Skin epidermis (tissue), 12 donors: Measurements from ENCODE around the gene RPA1.
"Not testable (repeated sequence)": the region's sequence is repeated elsewhere in the genome, so short reads cannot be mapped to it uniquely, and the experiment has no call there.

ENCODE experiments used
- H3K27ac ChIP-seq, 21 experiments: fragments of 200-600 bp; sonication (generic) in 11 of 21; one replicate each; pipeline ENCODE4 v1.5.0; 2020; ENCODE audit warnings: mild to moderate bottlenecking in 3 of 21, inconsistent platforms in 2 of 21, moderate library complexity in 2 of 21
- H3K4me3 ChIP-seq, 7 experiments: fragments of 200-600 bp; sonication (generic) in 2 of 7; one replicate each; pipeline ENCODE4 v1.5.0; 2020; ENCODE audit warnings: inconsistent platforms in 2 of 7, mild to moderate bottlenecking in 2 of 7, moderate library complexity in 1 of 7

Gene RPA1

DNA sequence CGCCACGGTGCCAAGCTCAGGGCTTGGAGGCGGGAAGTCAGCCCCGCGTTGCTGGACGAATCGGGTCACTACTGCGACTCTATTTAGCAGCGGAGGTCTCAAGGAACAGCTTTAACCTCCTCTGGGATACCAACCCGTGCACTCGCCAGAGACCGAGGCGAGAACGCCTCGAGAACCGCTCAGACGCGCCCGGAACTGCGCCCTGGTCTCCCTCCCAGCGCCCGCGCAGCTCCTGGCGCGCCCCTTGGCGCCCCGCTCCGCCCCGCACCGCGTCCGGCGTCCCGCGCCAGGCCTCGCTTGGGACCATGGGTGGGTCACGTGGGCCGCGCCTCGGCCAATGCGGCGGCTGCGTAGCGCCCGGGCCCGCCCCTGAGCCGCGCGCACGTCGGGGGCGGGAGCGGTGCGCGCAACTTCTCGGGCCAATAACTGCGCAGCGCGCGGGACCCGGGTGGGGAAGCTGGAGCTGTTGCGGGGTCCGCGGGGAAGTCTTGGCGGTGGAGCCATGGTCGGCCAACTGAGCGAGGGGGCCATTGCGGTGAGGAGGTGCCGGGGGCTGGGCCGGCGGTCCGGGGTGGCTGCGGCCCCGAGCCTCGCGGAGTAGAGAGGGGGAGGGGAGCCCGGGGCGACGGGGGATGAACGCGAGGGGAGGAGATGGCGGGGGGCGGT, at the start of gene RPA1, which contains the start of gene SMYD4:
Gene RPA1, plus strand, starts transcription at position 414 of the 666 bp plus-strand sequence. Its CDS starts 89 bp downstream, at position 503.
Gene SMYD4, minus strand, starts transcription at position 311 of the 666 bp plus-strand sequence. CDS start 1,908 bp downstream, outside the sequence.
- Histone ChIP-seq H3K27ac (peak within 1 kb of the TSS; percentile 18 to 90 (median 85)), H3K4me3 (peak within 1 kb of the TSS; percentile 62 to 96 (median 86))

DNA sequence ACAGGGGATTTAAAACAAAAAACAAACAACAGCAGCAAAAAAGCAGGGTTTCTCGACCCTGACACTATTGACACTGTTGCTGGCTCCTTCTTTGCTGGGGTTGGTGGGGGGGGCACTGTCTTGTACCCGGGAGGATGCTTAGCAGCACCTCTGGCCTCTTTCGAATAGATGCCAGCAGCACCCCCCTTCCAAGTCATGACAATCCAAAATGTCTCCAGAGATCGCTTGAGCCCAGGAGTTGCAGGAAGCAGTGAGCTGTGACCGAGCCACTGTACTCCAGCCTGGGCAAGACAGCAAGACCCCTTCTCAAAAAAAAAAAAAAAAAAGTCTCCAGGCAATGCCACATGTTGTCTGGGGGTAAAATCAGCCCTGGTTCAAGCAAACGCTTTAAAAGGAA, 47.6 kb upstream of the RPA1 start:
- H3K4me3 ChIP-seq, result no peak overlapping the region

DNA sequence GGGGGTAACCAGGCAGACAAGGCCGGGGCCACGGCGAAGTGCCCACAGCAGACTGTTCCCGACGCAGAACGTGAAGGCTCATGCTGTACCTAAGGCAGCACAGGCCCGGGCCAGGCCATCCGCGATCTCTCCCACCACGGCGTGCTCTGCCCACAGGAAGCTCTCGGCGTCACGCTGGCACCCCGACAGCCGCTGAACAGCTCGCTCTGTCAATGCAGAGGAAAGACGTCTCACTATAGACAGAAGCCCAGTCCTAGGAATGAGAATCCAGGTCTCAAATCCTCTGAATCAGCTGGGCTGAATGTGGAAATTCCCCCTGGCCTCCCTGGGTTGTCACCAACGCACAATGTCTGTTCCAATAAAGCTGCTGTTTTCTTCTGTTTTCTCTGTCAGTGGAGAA, 46.5 kb upstream of the RPA1 start:
- H3K4me3 ChIP-seq, result no peak overlapping the region

More for the DNA sequence above, 47.6 kb upstream of the RPA1 start:
- H3K27ac ChIP-seq, result peak overlapping the region in 20 of 21 experiments; percentile 9 to 98 (median 88)

DNA sequence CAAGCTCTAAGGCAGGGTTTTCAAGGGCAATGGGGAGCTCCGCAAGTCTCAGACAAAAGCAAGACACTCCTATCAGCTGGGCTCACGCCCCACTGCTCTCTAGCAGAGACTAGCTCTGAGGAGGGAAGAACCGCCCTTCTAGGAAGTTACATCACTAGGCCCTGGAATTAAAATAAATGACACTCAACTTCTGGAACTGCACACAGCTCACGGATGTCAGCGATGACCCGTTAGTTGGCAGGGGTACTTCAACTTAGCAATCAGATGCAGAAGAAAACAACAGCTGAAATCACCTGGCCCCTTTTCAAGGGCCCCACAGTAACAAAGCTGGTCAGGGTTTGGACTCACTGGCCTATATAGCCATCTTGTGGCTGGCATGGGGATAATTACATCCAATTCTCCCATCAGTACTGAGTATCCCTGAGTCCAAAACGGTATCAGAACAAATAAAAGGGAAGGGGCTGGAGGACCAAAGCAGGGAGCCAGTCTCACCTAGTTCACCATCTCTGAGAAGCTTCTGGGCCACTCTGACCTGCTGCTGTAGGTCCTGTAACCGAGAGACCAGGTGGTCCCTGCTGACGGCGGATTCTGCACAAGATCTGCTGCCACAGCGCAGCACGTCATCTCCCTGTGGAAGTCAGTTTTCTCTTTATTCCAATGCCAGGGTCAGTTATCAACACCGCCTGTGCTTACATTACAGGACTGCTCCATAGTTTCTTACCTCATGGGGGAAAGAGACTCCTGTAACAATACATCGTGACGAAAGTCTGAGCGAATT, 45.8 kb upstream of the RPA1 start:
- H3K4me3 ChIP-seq, result no peak overlapping the region
- peak overlapping the region; percentile 39 to 98 (median 88) for H3K27ac ChIP-seq

More for the DNA sequence above, 46.5 kb upstream of the RPA1 start:
- peak overlapping the region; percentile 39 to 98 (median 88) for H3K27ac ChIP-seq

DNA sequence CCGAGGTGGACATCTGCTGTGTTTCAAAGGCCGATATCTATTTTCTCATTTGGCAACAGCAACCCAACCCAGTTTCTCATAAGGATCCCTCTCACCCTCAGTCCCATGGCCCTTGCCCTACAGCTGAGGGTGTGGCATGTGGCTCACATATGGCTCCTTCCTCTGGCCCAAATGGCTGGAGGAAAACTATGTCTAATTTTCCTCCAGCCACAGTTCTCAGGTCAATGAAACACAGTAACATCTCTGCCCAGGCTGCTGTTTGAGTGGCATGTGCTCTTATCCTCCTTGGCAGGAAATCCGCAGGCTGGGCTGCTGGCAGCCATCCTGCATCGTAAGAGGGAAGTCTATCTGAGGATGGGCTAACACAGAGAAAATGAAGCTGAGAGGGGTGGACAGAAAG, 43.9 kb upstream of the RPA1 start:
- H3K27ac ChIP-seq, result peak overlapping the region in 12 of 21 experiments; percentile 13 to 80 (median 74)
- no peak overlapping the region for H3K4me3 ChIP-seq

DNA sequence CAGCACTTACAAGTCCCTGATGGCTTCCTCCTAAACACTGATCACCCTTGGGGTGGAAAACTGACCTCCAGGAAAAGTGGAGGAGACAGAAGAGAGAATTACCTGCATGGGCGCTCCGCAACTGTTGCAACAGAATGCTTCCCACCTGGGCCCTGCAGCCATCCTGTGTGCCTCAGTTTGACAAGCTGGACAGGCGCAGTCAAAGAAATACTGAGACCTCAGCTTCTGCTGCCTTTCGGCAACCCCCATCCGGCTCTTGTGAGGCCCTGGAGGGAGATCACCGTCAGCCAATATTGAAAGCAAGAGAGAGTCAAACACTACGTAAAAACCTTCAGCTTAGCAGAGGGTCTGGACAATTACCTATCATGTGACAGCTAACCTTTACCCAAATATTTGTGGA, 43.1 kb upstream of the RPA1 start:
- H3K27ac ChIP-seq, result peak overlapping the region in 15 of 21 experiments; percentile 13 to 80 (median 71)
- no peak overlapping the region for H3K4me3 ChIP-seq

DNA sequence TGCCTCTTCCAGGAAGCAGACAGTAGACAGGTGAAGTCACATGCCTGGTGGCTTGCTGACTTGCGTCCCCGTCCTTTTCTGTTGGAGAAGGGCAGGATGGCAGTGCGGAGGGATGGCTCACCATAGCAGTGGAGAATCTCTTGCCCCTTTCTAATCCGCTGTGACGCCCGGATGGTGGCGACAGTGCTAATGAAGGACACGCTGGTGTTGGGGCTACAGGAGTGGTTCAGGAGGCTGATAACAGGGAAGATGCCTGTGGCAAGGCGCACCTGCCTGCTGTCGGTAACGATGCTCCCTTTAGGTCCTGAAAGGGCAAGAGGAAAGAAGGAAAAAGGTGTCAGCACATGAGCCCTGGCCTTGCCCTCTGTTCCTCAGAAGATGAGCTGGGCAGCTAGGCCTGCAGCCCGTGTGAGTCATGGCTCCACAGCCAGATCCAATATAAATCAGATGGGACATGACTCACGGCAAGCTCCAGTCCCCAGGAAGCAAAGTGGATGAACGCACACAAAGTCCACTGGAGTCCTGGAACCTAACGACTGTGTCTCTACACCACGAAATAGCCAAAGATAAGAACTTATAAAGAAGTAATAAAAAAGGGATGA, 42.4 kb upstream of the RPA1 start:
- no peak overlapping the region for H3K4me3 ChIP-seq
- H3K27ac ChIP-seq, result peak overlapping the region in 18 of 21 experiments; percentile 13 to 80 (median 70)

DNA sequence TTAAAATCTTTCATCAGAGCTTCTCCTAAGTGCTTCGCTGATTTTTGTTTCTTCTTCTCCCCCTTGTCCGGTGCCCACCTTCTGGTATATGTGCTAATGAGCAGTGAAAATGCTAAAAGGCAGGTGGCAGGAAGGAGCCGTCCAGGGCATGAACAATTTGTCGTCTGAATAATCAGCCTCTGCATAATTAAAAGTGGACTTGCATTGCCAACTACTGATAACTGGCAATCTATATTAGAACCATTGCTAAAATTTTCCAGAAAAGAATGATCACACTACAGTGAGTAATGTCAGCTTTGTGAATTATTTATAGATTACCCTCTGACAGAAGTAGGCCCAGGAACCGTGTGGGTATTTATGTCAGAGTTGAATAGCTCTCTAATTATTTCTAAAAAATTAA, 39.9 kb upstream of the RPA1 start:
- Histone ChIP-seq H3K27ac (peak overlapping the region in 1 of 21 experiments; percentile 38), H3K4me3 (no peak overlapping the region)

DNA sequence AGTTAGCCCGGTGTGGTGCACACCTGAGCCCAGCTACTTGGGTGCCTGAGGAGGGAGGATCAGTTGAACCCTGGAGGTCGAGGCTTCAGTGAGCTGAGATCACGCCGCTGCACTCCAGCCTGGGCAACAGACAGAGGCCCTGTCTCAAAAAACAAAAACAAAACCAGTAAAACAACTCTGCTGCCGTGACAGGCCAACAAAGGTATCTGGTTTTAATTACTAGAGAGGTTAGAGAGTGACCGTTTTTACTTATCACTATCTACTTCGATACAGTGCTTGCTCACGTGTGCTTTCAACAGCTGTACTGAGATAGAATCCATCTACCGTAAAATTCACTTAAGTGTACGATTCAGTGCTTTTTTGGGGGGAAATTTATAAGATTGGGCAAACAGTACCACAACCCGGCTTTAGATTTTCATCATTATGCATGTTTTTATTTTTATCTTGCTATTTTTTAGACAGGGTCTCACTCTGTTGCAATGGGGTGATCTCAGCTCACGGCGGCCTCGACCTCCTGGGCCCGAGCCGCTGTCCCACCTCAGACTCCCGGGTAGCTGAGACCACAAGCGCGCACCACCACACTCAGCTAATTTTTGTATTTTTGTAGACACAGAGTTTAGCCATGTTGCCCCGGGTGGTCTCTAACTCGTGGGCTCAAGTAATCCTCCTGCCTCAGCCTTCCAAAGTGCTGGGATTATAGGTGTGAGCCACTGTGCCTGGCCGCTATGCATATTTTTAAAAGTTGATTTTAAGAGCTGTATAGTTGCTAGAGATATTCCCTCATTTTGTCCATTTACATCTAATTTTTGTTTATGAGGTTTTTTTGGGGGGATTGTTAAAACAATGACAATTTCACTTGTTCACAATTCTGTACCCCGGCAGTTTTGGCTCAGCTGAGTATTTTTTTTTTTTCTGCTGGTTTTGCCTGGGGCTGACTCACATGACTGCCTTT, 37.0 kb upstream of the RPA1 start:
- peak overlapping the region in 13 of 21 experiments; percentile 7 to 69 (median 28) for H3K27ac ChIP-seq
- no peak overlapping the region for H3K4me3 ChIP-seq

DNA sequence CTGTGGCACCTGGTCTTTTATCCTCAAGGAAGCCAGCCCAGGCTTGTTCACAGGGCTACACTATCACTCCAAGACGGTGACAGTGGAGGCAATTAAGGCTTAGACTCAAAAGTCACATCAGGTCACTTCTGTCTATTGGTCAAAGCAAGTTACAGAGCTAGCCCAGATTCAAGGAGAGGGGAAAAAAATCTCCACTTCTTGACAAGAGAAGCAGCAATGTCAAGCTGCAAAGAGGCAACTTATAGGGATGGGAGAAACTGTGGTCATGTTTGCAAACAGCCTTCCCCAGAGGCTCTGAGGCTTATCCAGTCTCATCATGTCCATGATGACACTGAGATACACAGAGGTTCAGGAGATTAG, 36.4 kb upstream of the RPA1 start:
- Histone ChIP-seq H3K27ac (peak overlapping the region in 7 of 21 experiments; percentile 7 to 69 (median 55)), H3K4me3 (no peak overlapping the region)

DNA sequence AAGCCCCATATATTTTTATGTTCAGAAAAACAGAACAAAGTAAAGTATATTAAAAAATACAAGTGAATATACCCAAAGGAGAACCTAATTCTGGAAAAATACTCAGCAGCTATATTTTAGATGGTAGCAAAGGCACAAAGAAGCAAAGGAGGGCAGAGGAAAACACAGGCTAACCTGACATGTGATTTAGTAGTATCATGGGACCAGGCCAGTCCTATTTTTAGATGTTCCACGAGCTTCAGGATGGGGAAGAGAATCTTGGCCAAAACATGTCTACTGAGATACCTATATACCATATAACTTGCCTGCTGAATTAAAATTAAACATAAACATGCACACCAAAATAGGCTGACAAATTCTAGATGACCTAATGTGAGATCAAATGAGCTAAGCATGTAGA, 33.0 kb upstream of the RPA1 start:
- no peak overlapping the region for H3K4me3 ChIP-seq
- H3K27ac ChIP-seq, result peak overlapping the region in 4 of 21 experiments; percentile 17 to 47 (median 30)

DNA sequence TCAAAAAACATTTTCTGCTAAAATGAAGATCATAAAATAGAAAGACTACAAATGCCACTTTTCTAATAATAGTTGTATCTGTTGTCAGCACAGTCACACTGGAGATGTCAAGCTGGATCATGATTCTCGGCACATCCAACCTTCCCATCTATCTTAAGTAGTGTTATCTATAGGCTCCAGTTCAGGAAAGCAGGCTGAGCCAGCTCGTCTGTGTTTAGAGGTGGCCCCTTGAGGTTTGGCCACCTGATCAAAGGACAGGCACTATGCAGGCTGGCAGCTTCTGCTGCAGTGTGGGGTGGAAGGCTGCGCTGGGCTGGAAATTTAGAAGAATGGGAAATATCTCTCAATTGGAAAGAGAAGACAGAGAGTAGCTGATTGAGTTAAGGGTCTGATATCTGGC, 32.5 kb upstream of the RPA1 start:
- peak overlapping the region in 2 of 21 experiments; percentile 25 to 26 for H3K27ac ChIP-seq
- no peak overlapping the region for H3K4me3 ChIP-seq

DNA sequence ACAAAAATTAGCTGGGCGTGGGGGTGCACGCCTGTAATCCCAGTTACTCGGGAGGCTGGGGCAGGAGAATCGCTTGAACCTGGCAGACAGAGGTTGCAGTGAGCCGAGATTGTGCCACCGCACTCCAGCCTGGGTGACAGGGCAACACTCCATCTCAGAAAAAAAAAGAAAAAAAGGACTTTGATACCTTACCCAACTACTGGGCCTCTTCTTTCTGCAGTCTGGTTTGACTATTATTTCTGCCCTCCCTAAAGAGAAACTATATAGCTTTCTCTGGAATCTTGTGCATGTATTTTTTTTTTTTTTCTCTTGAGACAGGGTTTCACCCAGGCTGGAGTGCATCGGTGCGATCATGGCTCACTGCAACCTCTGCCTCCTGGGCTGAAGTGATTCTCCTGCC, 32.0 kb upstream of the RPA1 start:
- H3K27ac ChIP-seq, H3K4me3 ChIP-seq: not testable (repeated sequence)

DNA sequence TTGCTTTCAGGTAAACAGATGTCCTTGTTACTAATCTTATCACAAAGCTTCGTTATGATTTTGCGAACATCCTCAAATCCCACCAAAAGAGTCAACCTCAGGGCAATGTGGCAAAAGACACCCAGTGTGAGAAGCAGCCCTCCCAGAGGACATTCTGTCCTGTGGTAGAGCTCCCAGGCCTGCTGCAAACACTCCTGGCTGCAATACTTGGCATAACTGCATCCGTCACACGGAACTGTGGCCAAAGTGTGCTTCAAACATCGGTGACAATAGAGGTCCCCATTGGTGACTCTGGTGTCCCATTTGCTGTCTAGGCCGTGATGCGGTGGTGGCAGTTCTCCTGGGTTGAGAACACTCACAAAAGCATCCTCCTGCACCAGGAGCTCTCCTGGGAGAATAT, 29.6 kb upstream of the RPA1 start:
- H3K27ac ChIP-seq, result no peak overlapping the region
- no peak overlapping the region for H3K4me3 ChIP-seq

DNA sequence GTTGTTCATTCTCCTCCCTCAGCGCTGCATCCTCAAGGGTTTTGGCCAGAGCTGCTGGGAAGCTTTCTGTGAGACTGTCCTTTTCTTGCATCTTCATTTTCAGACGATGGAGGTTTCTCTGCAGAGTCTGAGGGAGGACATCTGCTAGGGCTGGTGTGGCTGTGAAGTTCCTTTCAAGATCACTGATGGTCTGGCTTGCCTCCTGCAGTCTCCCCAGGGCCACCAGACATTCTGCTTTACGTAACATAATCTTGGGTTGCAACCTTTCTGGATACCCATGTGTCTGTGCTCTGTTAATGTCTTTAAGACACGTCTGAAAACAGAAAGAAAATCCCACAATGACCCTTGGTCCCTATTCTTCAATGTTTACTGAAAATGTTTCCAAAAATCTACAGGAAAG, 29.1 kb upstream of the RPA1 start:
- Histone ChIP-seq H3K27ac (no peak overlapping the region), H3K4me3 (no peak overlapping the region)

DNA sequence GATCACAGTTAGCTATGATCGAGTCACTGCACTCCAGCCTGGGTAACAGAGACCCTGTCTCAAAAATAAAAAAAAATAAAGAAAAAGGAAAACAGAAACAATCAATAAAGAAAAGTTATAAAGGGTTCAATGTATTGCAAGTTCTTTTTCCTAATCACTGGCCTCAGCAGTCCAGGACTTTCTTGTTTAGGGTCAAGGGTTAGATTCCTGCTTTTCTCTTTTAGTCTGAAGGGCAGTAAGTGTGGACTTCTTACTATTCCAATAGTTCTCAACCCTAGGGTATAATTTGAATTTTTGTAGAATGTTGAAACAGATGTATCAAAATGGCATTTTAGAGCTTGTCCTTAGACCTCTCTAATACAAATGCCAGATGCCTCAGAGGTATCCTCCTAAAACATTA, 27.4 kb upstream of the RPA1 start:
- Histone ChIP-seq H3K4me3 (no peak overlapping the region), H3K27ac (no peak overlapping the region)

DNA sequence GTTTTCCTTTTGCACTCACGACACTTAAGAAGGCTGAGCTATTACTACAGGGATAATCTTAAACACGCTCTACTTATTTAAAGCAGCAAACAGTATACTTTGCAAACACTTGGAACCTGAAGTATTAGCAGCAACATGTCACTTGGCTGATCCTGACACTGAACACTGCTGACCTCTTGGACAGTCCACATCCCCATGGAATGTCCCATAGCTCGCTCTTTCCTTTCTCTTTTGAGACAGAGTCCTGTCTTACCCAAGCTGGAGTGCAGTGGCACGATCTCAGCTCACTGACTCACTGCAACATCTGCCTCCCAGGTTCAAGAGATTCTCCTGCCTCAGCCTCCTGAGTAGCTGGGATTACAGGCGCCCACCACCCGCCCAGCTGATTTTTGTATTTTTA, 26.5 kb upstream of the RPA1 start:
- Histone ChIP-seq H3K4me3 (no peak overlapping the region), H3K27ac (no peak overlapping the region)

DNA sequence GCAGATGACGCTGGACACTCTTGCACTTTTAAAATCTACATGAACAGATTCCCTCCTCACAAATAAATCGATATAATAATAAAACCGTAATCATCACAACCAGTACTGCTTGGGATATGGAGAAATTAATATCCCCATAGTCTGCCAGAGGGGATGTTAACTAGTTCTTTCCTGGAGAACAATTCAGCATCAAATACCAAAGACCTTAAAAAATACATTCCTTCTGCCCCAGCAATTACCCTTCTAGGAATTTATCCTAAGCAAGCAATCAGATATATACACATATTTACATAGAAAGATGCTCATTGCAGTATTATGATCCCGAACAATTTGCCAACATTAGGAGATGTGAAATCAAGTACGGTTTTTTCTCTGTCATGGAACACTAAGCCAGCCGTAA, 21.9 kb upstream of the RPA1 start:
- Histone ChIP-seq H3K27ac (no peak overlapping the region), H3K4me3 (no peak overlapping the region)

DNA sequence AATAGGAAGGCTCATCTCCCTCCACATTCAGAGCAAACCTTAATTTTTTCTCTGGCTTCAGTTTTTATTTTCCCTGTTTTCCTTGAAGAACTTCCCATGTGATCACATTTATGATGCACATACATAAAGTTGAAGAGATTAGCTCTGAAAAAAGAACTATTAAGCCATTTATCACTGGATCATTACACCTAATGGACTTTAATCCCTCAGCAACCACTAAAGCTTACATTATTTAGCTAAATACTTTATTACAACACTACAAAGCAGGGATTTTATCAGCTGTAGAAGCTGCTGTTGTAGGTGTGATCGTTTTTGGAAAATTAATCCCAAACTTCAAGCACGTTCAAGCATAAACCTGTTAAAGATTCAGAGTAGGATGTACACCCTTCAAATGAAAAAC, 21.2 kb upstream of the RPA1 start:
- Histone ChIP-seq H3K27ac (no peak overlapping the region), H3K4me3 (no peak overlapping the region)
